Activated T-helper 1 cell treated with Interleukin-2 at 50 U/mL for 16 hours (primary cell): ENCODE data around the gene DST.
"Not testable (repeated sequence)": the region's sequence is repeated elsewhere in the genome, so short reads cannot be mapped to it uniquely, and the experiment has no call there.

Experiments used
- DNase-seq: peaks from one replicate; pipeline ENCODE4 v3.0.0-alpha.2; 2020; ENCODE audit warnings: low read depth

DST gene

DNA sequence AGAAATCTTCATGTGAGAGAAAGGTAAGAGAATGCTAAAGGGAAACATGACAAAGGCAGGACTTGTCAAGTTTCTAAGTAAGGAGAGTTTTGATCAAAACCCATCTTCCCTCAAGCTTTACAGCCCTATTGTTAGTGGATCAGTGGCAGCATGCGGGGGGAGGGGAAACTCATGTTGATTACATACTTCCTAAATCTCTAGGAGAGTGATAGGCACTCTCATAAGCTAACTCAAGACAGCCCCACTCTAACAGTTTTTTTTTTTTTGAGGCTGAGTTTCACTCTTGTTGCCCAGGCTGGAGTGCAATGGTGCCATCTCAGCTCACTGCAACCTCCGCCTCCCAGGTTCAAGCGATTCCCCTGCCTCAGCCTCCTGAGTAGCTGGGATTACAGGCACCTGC, 18.6 kb upstream of the DST start:
- not testable (repeated sequence) for DNase-seq

DNA sequence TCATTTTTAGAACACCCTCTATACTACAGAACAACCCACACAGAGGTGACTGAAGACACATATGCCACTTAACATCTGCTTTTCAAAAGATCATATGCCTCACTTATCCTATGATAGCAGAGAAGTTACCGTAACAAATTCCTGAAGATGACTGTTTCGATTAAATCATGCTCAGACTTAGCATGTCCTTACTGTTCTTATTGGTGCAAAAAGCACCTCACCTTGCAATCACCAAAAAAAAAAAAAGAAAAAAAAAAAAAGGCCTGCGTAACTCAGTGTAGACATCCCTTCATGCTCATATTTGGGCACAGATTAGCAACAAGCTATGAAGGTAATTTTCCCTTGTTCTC, 17.7 kb upstream of the DST start:
- no peak for DNase-seq

DNA sequence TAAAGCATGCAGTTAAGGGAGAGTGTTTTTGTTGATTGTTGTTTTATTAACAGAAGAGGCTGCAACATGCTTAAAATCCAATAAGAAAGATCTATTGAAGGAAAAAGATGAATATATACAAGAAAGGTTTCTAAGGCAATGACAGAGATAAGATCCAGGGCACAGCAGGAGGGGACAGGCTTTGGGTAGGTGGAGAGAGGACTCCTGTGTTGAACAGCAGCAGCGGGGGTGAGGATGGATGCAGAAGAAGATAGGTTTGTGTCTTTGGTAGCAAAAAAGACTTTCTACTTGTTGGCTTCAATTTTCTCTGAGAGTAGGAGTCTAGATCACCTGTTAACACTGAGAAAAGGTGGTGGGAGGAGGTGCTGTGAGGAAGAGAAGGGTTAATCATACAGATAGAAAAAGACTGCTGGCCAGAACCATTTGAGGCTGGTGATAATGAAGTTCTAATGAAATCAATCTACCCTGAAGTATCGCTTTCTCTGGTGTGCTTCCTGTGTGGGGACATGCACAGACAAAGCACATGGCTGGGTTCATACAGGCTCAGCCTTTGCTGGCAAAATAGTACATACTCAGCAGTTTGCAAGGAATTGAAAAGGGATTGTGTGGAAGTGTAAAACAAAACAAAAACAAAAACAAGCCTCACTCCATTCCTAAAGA, 17.2 kb upstream of the DST start:
- DNase-seq = no peak

DNA sequence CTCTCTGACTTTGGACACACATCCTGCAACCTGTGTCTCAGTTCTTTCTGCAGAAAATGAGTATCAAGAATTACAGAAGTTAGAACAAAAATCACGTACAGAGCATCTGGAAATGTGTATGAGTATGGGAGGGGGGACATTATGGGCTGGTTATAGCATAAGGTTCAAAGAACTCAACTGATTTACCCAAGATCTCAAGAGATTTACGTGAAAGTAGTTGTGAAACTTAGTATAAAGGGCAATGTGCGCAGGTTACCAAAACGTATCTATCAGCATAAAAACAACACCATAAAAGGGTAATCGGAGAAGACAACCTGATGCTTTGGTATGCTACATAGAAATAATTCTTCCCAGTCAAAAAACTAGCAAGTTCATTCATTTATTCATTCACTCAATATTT, 15.6 kb upstream of the DST start:
- no peak for DNase-seq

DNA sequence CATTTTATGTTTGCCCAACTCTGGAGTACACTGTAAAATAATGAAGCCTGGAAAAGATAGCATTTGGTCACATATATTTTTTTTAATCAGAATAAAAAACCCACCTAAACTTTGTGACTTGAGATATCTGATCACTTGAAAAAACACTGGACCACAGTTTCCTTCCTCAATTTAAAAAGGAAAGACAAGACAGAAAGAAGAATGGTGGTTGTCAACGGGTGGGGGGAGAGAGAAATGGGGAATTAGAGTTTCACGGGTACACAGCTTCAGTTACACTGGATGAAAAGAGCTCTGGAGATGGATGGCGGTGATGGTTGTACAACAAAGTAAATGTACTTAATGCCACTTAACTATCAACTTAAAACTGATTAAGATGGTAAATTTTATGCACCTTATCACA, 14.7 kb upstream of the DST start:
- DNase-seq = no peak

DNA sequence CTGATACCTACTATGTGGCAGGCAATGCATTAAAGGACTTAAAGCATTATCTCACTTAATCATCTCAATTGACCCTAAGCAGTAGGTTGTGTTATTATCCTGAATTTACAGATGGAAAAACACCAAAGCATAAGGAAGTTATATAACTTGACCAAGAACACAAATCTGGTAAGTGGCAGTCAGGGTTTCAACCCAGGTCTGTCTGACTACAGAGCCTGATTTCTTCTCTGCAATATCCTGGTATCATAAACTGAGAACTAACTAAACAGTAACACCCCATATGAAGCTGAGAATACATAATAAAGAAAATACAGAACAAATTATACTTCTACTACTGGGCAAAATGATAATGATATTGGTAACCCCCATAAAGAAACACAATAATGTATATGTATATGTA, 13.8 kb upstream of the DST start:
- DNase-seq = no peak

DNA sequence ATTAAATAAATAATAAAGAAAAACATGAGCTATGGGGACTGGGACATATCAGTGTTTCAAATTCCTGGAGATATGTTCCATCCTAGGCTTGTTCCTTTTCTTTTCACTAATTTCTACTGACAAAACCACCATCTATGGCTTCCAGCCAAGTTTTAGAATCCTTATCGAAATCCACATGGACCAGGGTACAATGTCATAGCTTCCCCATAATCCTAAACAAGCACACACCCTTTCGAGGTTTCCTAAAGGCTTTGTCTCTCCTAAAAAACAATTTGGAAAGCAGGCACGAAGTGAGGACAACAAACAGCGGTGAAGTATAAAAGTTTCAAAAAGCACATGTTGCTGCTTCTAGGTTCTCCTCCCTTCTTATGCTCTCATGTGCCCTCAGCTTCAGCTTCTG, 13.3 kb upstream of the DST start:
- no peak for DNase-seq

DNA sequence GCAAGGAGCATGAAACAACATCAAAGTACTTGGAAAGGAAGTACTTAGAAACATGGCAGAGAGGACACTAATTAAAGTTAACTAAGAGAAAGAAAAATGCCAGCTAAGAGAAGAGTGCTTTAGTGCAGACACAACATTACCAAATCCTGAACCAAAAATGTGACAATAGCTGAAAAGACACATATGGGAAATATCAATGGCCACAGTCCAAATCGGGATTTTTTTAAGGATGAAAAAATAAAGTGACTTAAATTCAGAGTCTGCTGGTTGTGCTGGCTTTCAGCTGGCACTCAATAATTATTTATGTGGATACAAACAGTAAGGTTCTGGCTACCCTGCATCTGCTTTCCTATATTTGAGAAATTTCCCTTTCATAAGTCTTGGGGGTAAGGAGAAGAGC, 12.6 kb upstream of the DST start:
- no peak for DNase-seq

DNA sequence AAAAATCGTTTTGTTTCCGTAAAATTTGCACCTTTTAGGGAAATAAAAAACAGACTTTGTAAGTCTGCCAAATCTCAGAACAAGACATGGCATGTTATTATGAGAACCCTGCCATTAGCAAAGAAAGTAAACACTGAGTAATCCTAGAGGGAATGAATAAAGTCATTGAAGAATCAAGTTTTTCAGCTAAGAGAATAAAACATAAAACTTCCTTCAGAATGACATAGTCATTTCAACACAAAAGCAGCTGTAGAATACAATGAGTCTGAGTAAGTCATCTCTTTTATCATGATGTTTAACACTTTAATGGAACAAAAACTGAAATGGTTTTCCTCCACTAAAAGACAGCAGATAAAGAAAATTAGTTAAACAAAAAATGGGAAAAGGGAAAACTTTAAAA, 10.3 kb upstream of the DST start:
- DNase-seq = no peak

DNA sequence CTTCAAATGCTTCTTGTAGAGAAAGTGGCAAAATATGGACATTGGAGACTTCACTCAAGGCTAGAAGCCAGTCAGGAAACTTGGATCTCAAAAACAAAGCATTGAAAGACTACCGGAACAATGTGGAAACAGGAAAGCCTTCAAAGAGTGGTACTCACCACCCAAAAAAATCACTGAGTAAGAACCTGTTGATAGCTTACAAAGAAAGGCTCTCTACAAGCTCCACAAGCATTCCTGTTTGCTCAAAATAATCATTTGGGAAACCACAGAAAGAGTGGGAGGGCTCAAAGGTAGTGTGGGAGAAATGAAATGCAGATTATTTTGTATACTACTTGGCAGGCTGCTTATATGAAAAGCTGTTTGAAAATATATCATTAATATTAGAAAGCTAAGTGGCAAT, 9.5 kb upstream of the DST start:
- DNase-seq = no peak

DNA sequence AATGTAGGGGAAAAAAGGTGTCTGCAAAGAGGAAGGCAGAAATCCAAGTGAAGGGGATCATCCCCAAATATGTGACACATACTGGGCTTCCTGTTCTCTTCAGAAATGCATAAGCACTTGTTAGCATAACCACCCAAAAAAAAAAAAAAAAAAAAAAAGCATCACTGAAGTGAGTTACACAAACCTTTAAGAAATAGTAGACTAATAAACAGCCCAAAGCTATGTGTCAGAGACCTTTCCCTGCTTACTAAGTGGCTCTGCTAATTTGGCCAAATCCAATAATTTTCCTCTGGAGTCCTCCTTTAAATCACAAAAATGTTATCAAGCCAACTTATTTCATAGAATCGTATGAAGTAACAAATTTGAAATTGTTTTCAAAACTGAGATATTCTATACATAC, 7.5 kb upstream of the DST start:
- no peak for DNase-seq

DNA sequence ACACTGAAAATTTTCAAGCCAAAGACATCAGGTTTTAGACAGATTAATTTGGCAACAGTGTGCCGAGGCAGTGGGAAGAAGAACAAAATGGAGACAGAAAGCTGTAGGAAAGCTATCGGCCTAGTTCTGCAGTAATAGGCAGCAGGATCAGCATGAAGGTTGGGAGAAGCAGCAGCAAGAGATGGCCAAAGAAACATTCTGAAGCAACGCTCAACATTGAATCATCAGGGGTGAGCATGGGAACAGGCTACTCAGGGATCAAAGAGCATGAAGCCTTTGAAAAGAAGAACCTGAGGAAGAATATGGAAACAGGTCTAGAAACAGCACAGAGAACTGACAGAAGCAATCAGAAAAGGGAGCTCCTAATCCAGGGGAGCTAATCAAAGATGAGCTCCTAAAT, 7.1 kb upstream of the DST start:
- no peak for DNase-seq

DNA sequence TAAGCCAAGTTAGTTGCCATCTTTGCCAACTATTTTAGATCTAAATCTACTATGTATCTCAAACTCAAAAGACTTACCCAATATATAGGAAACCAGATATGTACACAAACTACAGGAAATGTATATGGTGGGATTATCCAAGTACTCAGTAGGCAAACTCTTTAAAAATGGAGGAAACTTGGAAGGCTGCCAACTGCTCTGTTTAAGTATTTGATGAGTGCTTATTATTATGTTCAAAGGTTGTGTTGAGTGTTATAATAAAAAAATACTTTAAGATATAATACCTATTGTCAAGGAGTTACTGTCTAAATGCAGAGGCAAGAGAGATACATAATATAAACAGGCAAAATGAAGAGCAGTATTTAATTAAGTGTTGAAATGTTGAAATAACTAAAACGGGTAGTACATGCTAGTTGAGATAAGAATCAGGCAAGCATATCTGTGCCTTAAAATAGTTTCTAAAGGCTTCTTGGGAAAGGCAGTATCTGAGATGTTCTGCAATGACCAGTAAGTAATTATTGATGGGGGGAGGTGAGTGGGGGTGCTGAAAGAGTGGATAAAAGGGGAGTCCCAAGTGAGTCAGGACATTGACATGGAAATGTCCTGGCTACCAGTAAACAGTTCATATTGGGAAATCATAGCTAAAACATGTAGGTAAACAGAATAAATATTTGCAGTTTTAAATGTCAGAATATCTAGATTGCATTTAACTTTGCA, 6.5 kb upstream of the DST start:
- no peak for DNase-seq

DNA sequence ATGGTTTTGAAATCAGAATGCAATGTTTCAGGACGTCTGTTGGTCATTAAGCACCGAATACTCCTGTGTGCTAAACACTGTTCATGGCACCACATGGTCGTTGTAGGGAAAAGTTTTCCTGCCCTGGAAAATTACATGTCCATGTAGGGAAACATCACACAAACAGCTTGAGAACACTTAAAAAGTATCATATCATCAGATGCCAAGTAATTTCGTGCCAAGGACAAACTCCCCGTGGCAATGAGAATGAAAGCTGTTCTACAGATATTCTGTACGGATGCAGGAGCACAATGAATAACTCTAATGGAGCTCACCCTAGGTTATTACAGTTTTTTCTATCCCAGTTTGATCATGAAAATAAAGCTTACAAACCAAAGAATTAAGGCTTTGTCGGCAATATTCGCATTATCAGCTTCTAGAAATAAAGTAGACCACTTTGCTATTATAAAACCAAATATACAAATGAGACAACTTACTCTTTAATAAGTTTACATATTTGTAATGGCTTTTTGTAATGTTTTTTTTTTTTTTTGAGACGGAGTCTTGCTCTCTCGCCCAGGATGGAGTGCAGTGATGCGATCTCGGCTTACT, 4.6 kb upstream of the DST start:
- no peak for DNase-seq

DNA sequence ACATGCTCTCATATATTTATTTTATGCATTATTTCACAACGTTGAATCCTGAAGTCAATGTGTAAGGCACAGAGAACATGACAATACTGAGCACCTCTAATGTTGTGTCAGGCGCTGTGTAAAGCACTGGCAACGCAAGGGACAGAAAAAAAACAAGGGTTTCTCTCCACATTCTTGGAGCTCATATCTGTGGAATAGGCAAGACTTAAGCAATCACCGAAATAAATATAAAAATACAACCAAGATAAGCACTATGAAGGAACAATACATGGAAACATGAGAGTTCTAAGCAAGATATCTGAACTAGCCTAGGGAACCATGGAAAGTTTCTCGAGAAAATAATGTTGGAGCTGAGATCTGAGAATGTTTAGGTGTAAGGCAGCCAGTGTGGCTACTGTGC, 1.7 kb upstream of the DST start:
- no peak for DNase-seq

DNA sequence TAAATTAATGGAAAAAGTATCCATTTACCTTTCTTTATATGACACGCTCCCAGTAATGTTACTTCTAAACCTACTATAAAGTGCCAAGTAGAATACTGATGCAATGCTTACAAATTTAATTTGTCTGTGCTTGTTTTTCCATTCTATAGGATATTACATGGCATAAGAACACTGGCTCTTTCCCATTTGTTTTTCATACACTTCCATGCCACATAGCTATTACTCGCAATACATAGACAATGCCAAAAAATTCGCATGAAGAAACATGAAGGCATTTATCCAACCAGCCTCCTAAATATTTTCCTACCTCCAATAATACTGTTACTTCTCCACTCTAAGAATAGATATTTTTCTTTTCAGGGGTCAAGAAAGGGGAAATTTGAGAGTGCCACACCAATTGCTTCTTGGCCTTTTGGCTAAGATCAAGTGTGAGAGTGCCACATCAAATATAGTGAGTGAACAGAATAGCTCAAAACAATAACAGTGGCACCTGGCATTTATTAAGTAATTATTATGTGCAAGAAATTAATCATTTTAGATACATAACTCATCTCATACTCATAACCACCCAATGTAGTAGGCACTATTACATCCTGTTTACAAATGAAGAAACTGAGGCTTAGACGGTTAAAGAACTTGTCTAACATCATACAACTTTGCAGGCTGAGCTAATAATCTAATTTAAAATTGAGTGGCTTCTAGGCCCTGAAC, 845 bp upstream of the DST start:
- no peak for DNase-seq

DNA sequence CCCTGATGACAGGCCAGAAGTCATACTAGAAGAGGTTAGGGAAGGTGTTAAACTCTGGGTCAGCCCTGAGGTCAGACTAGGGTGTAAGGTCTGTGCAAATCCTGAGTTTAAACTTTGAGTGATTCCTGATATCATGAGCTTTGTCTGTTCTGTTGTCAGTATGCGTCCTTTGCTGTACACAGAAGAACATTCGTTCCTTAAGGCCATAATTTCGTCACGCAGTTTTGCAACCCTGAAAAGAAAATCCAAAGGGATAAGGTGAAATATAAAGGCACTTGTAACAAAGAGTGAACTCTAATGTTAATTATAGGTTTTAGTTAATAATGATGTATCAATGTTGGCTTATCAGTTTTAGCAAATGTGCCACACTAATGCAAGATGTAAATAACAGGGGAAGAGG, 2.3 kb downstream of the DST start:
- DNase-seq = no peak

DNA sequence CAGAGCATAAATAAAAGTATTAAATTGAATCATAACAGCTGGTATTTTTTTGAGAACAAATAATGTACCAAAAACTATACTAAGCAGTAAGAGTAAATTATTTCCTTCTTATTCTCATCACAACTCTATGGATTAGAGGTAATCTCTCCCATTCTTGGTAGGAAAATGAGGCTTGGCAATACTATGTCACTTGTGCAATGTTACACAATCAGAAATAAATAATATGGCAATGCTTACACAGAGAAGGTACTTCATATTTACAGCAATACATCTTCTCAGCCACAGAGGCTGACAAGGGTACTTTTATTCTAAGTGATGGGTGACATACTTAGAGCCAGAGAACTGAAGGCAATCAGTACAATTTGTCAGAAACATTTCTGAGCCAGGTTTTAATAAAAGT, 3.9 kb downstream of the DST start:
- DNase-seq = no peak

DNA sequence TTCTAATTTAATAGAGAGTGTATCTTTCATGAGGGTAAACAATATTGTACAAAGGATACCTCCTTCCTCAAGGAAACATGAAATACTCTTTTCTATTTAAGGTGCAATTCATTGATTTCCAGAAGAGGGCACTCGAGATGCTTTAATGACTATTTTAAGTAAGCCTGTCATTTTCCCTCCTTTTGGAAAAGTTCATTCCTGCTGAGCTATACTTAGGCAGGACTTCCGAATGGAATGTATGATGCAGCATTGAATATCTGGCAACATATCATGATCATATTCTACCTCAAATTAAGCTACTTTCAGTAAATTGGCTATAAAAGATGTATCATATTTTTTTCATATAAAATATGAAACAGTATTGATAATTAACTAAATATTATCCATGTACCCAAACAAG, 5.0 kb downstream of the DST start:
- DNase-seq = no peak

DNA sequence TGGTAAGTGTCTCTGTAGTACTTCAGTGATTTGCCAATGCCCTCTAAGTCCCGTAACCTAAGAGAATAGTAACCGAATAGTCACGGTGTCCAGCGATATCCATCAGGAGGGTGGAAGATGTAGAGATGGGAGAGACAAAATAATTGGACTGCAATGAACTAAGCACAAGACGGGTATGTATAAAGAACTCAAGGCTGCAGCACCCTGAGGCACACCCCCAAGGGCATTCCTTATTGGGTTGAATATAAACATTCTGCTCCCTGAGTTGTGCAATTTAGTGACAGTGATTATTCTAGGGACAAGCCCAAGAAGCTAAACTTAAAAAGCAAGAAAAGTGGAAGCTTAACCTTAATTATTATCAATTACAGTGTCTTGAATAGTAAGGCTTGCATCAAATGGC, 14.6 kb downstream of the DST start:
- DNase-seq = no peak

DNA sequence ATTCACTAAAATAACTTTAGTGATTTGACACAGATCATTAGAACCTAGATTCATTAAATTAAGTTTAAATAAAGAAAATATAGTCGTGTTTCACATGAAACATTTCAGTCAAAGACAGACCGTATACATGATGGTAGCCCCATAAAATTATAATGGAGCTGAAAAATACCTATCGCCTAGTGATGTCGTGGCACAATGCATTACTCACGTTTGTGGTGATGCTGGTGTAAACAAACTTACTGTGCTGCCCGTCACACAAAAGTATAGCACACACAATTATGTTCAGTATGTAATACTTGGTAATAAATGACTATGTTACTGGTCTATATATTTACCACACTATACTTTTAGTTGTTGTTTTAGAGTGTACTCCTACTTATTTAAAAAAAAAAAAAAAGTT, 17.3 kb downstream of the DST start:
- no peak for DNase-seq

DNA sequence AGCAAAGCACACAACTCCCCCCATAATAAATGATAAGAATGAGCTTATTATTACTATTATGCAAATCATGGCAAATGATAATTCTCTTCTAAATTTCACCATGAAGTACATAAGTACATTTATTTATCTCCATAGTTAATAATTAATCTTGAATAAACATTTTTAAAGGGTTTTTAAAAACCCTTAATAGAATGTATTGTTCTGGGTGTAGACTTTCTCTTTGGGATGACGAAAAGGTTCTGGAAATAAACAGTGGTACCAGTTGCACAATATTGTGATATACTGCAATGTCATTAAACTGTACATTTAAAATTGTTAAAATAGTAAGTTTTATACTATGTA, 18.0 kb downstream of the DST start:
- no peak for DNase-seq

DNA sequence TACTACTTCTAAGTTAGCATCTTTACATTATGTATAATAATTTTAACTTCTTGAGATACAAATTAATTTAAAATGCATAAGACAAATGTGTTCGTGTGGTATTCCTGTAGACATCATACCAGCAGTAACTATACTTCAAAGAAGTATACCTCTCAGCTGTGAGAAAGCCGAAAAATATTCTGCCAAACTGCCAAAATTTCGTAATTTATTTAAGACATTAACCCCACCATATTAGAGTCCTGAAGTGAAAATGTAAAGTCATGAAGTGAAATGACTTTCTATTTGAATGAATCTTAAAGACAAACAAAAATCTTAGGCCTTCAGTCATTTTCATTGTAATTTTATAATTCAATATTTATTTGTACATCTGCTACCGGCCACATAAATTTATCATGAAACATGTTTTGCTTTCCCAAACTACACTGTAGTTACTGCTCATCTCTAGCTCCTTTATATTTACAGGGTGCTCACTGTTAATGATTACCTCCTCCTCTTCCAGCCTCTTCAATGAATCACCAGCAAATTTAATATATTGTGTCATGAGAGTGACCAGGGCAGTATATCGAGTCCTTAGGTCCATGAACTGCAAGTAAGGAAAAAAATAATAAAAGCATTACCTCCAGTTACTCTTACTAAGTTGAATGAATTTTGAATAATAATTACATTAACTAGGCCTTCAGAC, 18.5 kb downstream of the DST start:
- DNase-seq = no peak
